Measurements from ENCODE around the gene AADACL2. TPM values are rescaled to one million over a fixed set of nuclear protein-coding genes. Genes with fewer than 3 reads are reported as not detected.

Gene AADACL2
- total and polyA plus RNA-seq, 2 experiments from 2014 or later, result not detected

- Mint-ChIP-seq H3K36me3 (ENCODE audit: low read depth) (peaks cover 5% of the 10 kb centered on the region; the same call in 2 of the 3 replicates), H3K27me3 (ENCODE audit: insufficient read depth, low read depth, poor library complexity) (peaks cover 4% of the 10 kb centered on the region), H3K4me3 (no peak overlapping the region), H3K27ac (no peak overlapping the region), H3K4me1 (no peaks in the 10 kb centered on the region), H3K9me3 (peaks cover 8% of the 10 kb centered on the region; the same call in 2 of the 3 replicates)
- no peaks in the 10 kb centered on the region for H3K4me1 ChIP-seq (ENCODE audit: insufficient read depth)
- DNase-seq (ENCODE audit: low spot score) (no peak), ATAC-seq (no peak)
- TF ChIP-seq ETS1 (IDR thresholded peaks at IDR 0.05) (no peak), STAT1 (IDR thresholded peaks at IDR 0.05; ENCODE audit: unreplicated experiment) (no peak), NANOG (IDR thresholded peaks at IDR 0.05; ENCODE audit: borderline replicate concordance) (no peak), JUNB (IDR thresholded peaks at IDR 0.05; ENCODE audit: unreplicated experiment) (no peak), REST (IDR thresholded peaks at IDR 0.05; ENCODE audit: unreplicated experiment) (no peak)
- H3K27ac ChIP-seq (ENCODE audit: low read depth), result no peak overlapping the region
- no peaks in the 10 kb centered on the region for H3K36me3 ChIP-seq (ENCODE audit: insufficient read depth)
- H3K4me2 ChIP-seq, result no peak overlapping the region
- H3K9me2 ChIP-seq (ENCODE audit: insufficient read depth), result no peaks in the 10 kb centered on the region; the same call in 1 of the 2 replicates
- H3K27me3 ChIP-seq (ENCODE audit: insufficient read depth), result no peaks in the 10 kb centered on the region
- H3F3A ChIP-seq (replicated peaks; ENCODE audit: low read depth), result no peaks in the 10 kb centered on the region
- H3K4me3 ChIP-seq, result no peak overlapping the region
- no peak overlapping the region for H2AFZ ChIP-seq
- H4K20me1 ChIP-seq (replicated peaks; ENCODE audit: insufficient read depth), result no peaks in the 10 kb centered on the region
- H3K79me2 ChIP-seq (replicated peaks; ENCODE audit: insufficient read depth), result no peaks in the 10 kb centered on the region
Measured at GRCh38 chr3:151750181-151750580, 16.5 kb downstream of the AADACL2 start.

GRCh38 chr3:151750678-151751077 is 17.0 kb downstream of the AADACL2 start:
- Histone ChIP-seq H3K4me1 (ENCODE audit: insufficient read depth) (no peaks in the 10 kb centered on the region), H3K4me2 (no peak overlapping the region), H4K20me1 (replicated peaks; ENCODE audit: insufficient read depth) (no peaks in the 10 kb centered on the region), H3K27ac (ENCODE audit: low read depth) (no peak overlapping the region), H2AFZ (no peak overlapping the region), H3K9me2 (ENCODE audit: insufficient read depth) (no peaks in the 10 kb centered on the region; the same call in 1 of the 2 replicates), H3K79me2 (replicated peaks; ENCODE audit: insufficient read depth) (no peaks in the 10 kb centered on the region), H3F3A (replicated peaks; ENCODE audit: low read depth) (no peaks in the 10 kb centered on the region), H3K27me3 (ENCODE audit: insufficient read depth) (no peaks in the 10 kb centered on the region), H3K36me3 (ENCODE audit: insufficient read depth) (no peaks in the 10 kb centered on the region), H3K4me3 (no peak overlapping the region)
- DNase-seq (ENCODE audit: low spot score) (no peak), ATAC-seq (no peak)
- Mint-ChIP-seq H3K27me3 (ENCODE audit: insufficient read depth, low read depth, poor library complexity) (peaks cover 4% of the 10 kb centered on the region), H3K36me3 (ENCODE audit: low read depth) (peaks cover 5% of the 10 kb centered on the region; the same call in 2 of the 3 replicates), H3K27ac (no peak overlapping the region), H3K9me3 (peaks cover 8% of the 10 kb centered on the region; the same call in 2 of the 3 replicates), H3K4me1 (no peaks in the 10 kb centered on the region), H3K4me3 (no peak overlapping the region)
- TF ChIP-seq, protein P1, sequence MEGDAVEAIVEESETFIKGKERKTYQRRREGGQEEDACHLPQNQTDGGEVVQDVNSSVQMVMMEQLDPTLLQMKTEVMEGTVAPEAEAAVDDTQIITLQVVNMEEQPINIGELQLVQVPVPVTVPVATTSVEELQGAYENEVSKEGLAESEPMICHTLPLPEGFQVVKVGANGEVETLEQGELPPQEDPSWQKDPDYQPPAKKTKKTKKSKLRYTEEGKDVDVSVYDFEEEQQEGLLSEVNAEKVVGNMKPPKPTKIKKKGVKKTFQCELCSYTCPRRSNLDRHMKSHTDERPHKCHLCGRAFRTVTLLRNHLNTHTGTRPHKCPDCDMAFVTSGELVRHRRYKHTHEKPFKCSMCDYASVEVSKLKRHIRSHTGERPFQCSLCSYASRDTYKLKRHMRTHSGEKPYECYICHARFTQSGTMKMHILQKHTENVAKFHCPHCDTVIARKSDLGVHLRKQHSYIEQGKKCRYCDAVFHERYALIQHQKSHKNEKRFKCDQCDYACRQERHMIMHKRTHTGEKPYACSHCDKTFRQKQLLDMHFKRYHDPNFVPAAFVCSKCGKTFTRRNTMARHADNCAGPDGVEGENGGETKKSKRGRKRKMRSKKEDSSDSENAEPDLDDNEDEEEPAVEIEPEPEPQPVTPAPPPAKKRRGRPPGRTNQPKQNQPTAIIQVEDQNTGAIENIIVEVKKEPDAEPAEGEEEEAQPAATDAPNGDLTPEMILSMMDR (conservative IDR thresholded peaks at IDR 0.05; ENCODE audit: low read depth in 2 of 2), result no peak
- no peak for TF ChIP-seq ETS1 (IDR thresholded peaks at IDR 0.05)
- TF ChIP-seq POLR2AphosphoS5 (IDR thresholded peaks at IDR 0.05; ENCODE audit: low read depth), result no peak
- TF ChIP-seq ZNF331 (CRISPR knock-in tag; IDR thresholded peaks at IDR 0.05; ENCODE audit: low read depth), result no peak
- no peak for TF ChIP-seq ZNF114 (CRISPR knock-in tag; IDR thresholded peaks at IDR 0.05)
- no peak for TF ChIP-seq CREB1 (CRISPR knock-in tag; IDR thresholded peaks at IDR 0.05; ENCODE audit: low read depth)
- TF ChIP-seq EZH2 (IDR thresholded peaks at IDR 0.05; ENCODE audit: low read depth, unreplicated experiment), result no peak
- TF ChIP-seq JUNB (IDR thresholded peaks at IDR 0.05; ENCODE audit: unreplicated experiment), result no peak
- no peak for TF ChIP-seq NANOG (IDR thresholded peaks at IDR 0.05; ENCODE audit: borderline replicate concordance)
- TF ChIP-seq EZH2phosphoT487 (IDR thresholded peaks at IDR 0.05; ENCODE audit: unreplicated experiment), result no peak
- no peak for TF ChIP-seq REST (IDR thresholded peaks at IDR 0.05; ENCODE audit: unreplicated experiment)
- TF ChIP-seq STAT1 (IDR thresholded peaks at IDR 0.05; ENCODE audit: unreplicated experiment), result no peak
